ENCODE results near the gene GUCY1B1.
A peak's percentile ranks its signal among the peaks of the same experiment; 100 is the strongest.

GUCY1B1 gene

GRCh38 chr4:155780775-155781174 lies 22.0 kb downstream of the GUCY1B1 start:
- no peak for DNase-seq (ENCODE audit: low spot score)
- H3K4me3 ChIP-seq, result no peak overlapping the region
- TF ChIP-seq CTCF (IDR thresholded peaks at IDR 0.05), result no peak
- peak overlapping the region; percentile 6 to 8 for H3K27ac ChIP-seq

GRCh38 chr4:155781249-155781831 lies 22.5 kb downstream of the GUCY1B1 start:
- TF ChIP-seq CTCF (IDR thresholded peaks at IDR 0.05), result no peak
- Histone ChIP-seq H3K4me3 (no peak overlapping the region), H3K27ac (peak overlapping the region in 1 of 2 donors; percentile 8)
- no peak for DNase-seq (ENCODE audit: low spot score)

- no peak overlapping the region for H3K4me3 ChIP-seq
- TF ChIP-seq CTCF (IDR thresholded peaks at IDR 0.05), result no peak
- no peak for DNase-seq (ENCODE audit: low spot score)
- H3K27ac ChIP-seq, result peak overlapping the region in 1 of 2 donors; percentile 9
Measured at GRCh38 chr4:155784637-155785036, 25.8 kb downstream of the GUCY1B1 start.

DNA sequence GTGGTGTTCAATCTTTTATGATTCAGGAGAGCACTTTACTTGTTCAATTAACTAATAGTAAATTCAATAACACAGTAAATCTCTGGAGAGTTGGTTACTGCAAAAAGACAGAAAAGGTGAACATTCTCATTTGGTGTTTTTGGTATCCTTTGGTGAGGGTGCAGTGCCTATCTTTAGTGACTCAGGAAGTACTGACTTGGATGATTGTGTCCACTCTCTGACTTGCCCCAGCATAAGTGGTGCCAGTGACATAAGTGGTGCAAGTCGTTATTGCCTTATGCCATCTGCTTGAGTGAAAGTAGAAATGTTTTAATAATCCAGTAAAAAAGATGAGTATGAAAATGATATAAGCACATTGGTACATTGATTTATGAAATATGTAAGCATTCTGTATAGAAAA lies 27.0 kb downstream of the GUCY1B1 start:
- H3K4me3 ChIP-seq, result no peak overlapping the region
- TF ChIP-seq CTCF (IDR thresholded peaks at IDR 0.05), result no peak
- H3K27ac ChIP-seq, result no peak overlapping the region
- no peak for DNase-seq (ENCODE audit: low spot score)

DNA sequence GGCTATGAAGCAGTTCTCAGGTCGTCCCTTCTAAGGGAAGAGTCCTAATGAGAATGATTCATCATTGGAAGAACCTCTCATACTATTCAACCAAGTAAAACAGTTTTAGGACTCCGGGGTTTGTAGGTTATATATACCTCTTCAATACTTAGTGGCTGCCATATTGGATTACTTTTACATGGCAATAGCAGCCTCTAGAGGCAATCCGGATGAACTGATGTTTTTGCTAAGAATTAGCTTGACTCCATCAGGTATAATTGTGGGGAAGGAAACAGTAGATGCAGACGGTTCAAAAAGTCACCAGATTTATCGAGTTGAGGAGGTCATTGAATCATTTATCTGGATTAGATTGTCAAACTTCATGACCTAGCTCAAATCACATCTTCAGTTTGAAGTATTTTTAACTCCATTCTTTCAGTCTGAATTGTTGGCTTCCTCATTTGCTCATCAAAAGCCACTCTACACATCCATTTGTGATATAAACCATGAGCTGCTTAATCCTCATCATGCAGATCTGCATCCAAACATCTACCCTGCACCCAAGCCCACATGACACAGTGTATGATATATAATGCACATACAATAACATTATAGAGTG lies 28.4 kb downstream of the GUCY1B1 start:
- Histone ChIP-seq H3K27ac (no peak overlapping the region), H3K4me3 (no peak overlapping the region)
- peak; percentile 41 for TF ChIP-seq CTCF (IDR thresholded peaks at IDR 0.05)
- no peak for DNase-seq (ENCODE audit: low spot score)

DNA sequence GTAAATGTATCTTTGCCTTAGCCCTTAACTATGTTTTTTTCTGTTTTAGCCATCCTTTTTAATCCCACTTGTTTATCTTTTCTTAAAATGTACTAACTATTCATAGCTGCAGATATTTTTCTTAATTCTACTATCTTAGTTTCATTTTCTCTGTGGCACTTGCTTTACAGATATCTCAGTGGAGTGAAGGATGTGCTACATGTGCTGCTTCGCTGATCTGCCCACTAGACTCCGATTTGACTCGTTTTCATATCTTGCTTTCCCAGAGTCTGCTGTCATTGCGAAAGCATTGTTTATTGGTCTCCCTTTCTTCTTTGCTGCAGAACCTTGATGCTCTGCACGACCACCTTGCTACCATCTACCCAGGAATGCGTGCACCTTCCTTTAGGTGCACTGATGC lies 30.6 kb downstream of the GUCY1B1 start:
- no peak overlapping the region for H3K27ac ChIP-seq
- peak overlapping the region; percentile 52 for H3K4me3 ChIP-seq
- no peak for TF ChIP-seq CTCF (IDR thresholded peaks at IDR 0.05)
- no peak for DNase-seq (ENCODE audit: low spot score)

- no peak overlapping the region for H3K27ac ChIP-seq
- DNase-seq (ENCODE audit: low spot score), result no peak
- H3K4me3 ChIP-seq, result peak overlapping the region; percentile 52
- no peak for TF ChIP-seq CTCF (IDR thresholded peaks at IDR 0.05)
Measured at GRCh38 chr4:155789982-155790381, 31.2 kb downstream of the GUCY1B1 start.

Data from coronary artery (tissue), 2 donors.